IPS-15b (cell line): ENCODE measurements around the gene CBR1.
"Not testable (repeated sequence)": the region's sequence is repeated elsewhere in the genome, so short reads cannot be mapped to it uniquely, and the experiment has no call there.

Experiments
- H3K27me3 ChIP-seq: one replicate; pipeline ENCODE4 v1.6.1; 2013; ENCODE audit warnings: low read length; ENCODE audit not compliant: control insufficient read depth, insufficient read depth
- H3K36me3 ChIP-seq: one replicate; pipeline ENCODE4 v1.6.1; 2013; ENCODE audit warnings: low read length; ENCODE audit not compliant: control insufficient read depth, insufficient read depth
- H3K4me1 ChIP-seq: one replicate; pipeline ENCODE4 v1.6.1; 2013; ENCODE audit warnings: mild to moderate bottlenecking, low read length; ENCODE audit not compliant: control insufficient read depth, insufficient read depth
- H3K4me3 ChIP-seq: one replicate; pipeline ENCODE4 v1.5.1; 2013; ENCODE audit warnings: low read depth, low read length
- H3K9ac ChIP-seq: one replicate; pipeline ENCODE4 v1.6.1; 2013; ENCODE audit warnings: low read depth, mild to moderate bottlenecking, low read length
- H3K9me3 ChIP-seq: one replicate; pipeline ENCODE4 v1.6.1; 2013; ENCODE audit warnings: mild to moderate bottlenecking, low read length; ENCODE audit not compliant: control insufficient read depth, insufficient read depth

Gene CBR1

GRCh38 chr21:36089946-36090345 is 20.1 kb downstream of the CBR1 start:
- peaks cover 15% of the 10 kb centered on the region for H3K9me3 ChIP-seq
- H3K27me3 ChIP-seq = no peaks in the 10 kb centered on the region
- H3K36me3 ChIP-seq = no peaks in the 10 kb centered on the region
- H3K4me1 ChIP-seq = peaks cover 5% of the 10 kb centered on the region
- H3K4me3 ChIP-seq = no peak overlapping the region
- no peak overlapping the region for H3K9ac ChIP-seq

- H3K27me3 ChIP-seq = no peaks in the 10 kb centered on the region
- H3K4me3 ChIP-seq = no peak overlapping the region
- H3K36me3 ChIP-seq = no peaks in the 10 kb centered on the region
- peaks cover 19% of the 10 kb centered on the region for H3K4me1 ChIP-seq
- no peak overlapping the region for H3K9ac ChIP-seq
- H3K9me3 ChIP-seq = peaks cover 15% of the 10 kb centered on the region
These were observed 22.9 kb downstream of the CBR1 start for GRCh38 chr21:36092681-36093080.

- no peaks in the 10 kb centered on the region for H3K27me3 ChIP-seq
- peaks cover 15% of the 10 kb centered on the region for H3K9me3 ChIP-seq
- no peaks in the 10 kb centered on the region for H3K36me3 ChIP-seq
These were observed 23.7 kb downstream of the CBR1 start for GRCh38 chr21:36093512-36093911.

GRCh38 chr21:36096398-36097290 is 26.8 kb downstream of the CBR1 start:
- no peak overlapping the region for H3K9ac ChIP-seq
- no peaks in the 10 kb centered on the region for H3K27me3 ChIP-seq
- no peak overlapping the region for H3K4me3 ChIP-seq
- H3K4me1 ChIP-seq = peaks cover 45% of the 10 kb centered on the region
- no peaks in the 10 kb centered on the region for H3K36me3 ChIP-seq
- H3K9me3 ChIP-seq = peaks cover 15% of the 10 kb centered on the region

More at GRCh38 chr21:36093512-36093911, 23.7 kb downstream of the CBR1 start:
- Histone ChIP-seq H3K4me3 (no peak overlapping the region), H3K4me1 (peaks cover 26% of the 10 kb centered on the region), H3K9ac (no peak overlapping the region)

GRCh38 chr21:36097427-36098181 is 27.8 kb downstream of the CBR1 start:
- H3K36me3 ChIP-seq = no peaks in the 10 kb centered on the region
- H3K4me3 ChIP-seq = peak overlapping the region; percentile 3
- no peaks in the 10 kb centered on the region for H3K27me3 ChIP-seq
- peaks cover 15% of the 10 kb centered on the region for H3K9me3 ChIP-seq
- peak overlapping the region; percentile 4 for H3K9ac ChIP-seq
- peaks cover 41% of the 10 kb centered on the region for H3K4me1 ChIP-seq

GRCh38 chr21:36098182-36098532 is 28.3 kb downstream of the CBR1 start:
- Histone ChIP-seq H3K4me1 (peaks cover 41% of the 10 kb centered on the region), H3K9ac (peak overlapping the region; percentile 4), H3K9me3 (peaks cover 9% of the 10 kb centered on the region), H3K36me3 (no peaks in the 10 kb centered on the region), H3K4me3 (peak overlapping the region; percentile 3), H3K27me3 (no peaks in the 10 kb centered on the region)

DNA sequence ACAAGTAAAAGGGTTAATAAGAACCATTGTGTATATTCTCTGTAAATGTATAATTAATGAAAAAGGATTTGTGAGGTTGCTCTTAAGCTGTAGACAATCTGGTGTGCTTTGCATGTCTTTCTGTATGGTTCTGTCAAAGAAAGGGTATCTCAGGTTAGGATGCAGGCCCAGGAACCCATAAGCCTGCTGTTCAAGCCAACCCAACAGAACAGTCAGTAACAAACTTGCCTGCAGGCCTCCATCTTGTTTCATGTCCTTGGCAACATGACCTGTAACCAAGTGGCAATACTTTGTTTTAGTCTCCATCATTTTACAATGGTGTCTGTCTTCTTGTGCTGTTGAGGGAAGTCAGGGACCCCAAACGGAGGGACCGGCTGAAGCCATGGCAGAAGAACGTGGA is 29.2 kb downstream of the CBR1 start:
- Histone ChIP-seq H3K9ac (peak overlapping the region; percentile 30), H3K36me3 (no peaks in the 10 kb centered on the region), H3K4me1 (peaks cover 41% of the 10 kb centered on the region), H3K9me3 (peaks cover 3% of the 10 kb centered on the region), H3K27me3 (no peaks in the 10 kb centered on the region), H3K4me3 (no peak overlapping the region)

- not testable (repeated sequence) for H3K27me3 ChIP-seq, H3K9me3 ChIP-seq, H3K4me3 ChIP-seq
These were observed 29.9 kb downstream of the CBR1 start for GRCh38 chr21:36099695-36100211.

DNA sequence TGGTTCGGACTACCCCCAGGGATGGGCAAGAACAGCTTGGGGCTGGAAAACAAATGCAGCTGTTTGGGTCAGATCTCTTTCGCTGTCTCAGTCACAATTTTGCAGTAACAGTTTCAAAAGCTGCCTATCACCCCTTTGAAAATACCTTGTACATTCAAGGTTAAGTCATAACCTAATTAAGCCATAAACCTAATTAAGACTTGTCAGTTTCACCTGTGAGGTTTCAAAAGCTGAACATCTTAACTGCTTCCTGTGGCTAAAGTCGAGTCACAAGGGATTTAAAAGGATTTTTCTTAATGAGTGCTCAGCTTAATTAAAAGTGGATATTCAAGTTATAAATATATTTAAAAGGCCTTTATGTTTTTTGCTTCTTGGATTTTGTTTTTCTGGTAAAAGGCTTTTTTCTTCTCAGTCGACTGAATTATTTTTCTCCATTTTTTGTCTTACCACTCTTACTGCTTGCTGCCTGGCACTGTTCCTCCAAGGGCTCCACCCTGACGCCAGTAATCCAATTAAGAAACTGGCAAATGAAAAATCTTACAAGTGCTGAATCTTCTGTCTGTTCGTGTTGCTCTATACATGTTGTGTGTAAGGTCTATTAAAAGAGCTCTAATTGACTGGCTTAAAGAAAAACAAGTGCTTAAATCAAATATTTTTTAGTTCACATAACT is 31.3 kb downstream of the CBR1 start:
- Histone ChIP-seq H3K9ac (no peak overlapping the region), H3K4me3 (no peak overlapping the region), H3K9me3 (no peaks in the 10 kb centered on the region), H3K27me3 (no peaks in the 10 kb centered on the region), H3K36me3 (no peaks in the 10 kb centered on the region), H3K4me1 (peaks cover 39% of the 10 kb centered on the region)

More at GRCh38 chr21:36099695-36100211, 29.9 kb downstream of the CBR1 start:
- H3K36me3 ChIP-seq, H3K9ac ChIP-seq: not testable (repeated sequence)
- H3K4me1 ChIP-seq = peaks cover 41% of the 10 kb centered on the region

- Histone ChIP-seq H3K9ac (no peak overlapping the region), H3K9me3 (no peaks in the 10 kb centered on the region), H3K36me3 (peaks cover 6% of the 10 kb centered on the region), H3K4me1 (peaks cover 21% of the 10 kb centered on the region), H3K27me3 (no peaks in the 10 kb centered on the region), H3K4me3 (no peak overlapping the region)
These were observed 33.6 kb downstream of the CBR1 start for GRCh38 chr21:36103434-36103833.
